Measurements from ENCODE around the gene AGK.

Gene AGK

DNA sequence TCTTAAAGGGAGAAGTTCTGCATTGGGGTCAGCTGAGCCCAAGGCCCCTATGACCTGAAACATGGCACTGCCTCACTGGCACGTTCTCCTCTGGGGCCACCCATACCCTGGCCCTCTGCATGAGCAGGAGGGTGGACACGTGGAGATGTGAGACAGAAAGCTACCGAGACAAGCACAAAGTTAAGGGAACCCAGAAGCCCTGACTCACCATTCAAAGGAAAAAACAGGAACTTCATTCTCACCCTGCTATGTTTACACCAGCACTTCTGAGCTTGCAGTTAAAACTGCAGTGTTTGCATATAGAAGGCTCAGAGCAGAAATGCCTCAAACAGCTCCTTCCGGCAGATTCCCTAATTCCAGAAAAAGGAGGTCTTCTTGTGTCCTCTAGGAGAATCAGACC is 109.0 kb downstream of the AGK start:
- Histone ChIP-seq H3K4me3 (replicated peaks; ENCODE audit: insufficient read depth, low read length) (no peak overlapping the region), H3K27me3 (ENCODE audit: insufficient read depth, poor library complexity, severe bottlenecking) (no peaks in the 10 kb centered on the region), H3K27ac (replicated peaks) (peak overlapping the region; percentile 44)
- TF ChIP-seq, protein P1, sequence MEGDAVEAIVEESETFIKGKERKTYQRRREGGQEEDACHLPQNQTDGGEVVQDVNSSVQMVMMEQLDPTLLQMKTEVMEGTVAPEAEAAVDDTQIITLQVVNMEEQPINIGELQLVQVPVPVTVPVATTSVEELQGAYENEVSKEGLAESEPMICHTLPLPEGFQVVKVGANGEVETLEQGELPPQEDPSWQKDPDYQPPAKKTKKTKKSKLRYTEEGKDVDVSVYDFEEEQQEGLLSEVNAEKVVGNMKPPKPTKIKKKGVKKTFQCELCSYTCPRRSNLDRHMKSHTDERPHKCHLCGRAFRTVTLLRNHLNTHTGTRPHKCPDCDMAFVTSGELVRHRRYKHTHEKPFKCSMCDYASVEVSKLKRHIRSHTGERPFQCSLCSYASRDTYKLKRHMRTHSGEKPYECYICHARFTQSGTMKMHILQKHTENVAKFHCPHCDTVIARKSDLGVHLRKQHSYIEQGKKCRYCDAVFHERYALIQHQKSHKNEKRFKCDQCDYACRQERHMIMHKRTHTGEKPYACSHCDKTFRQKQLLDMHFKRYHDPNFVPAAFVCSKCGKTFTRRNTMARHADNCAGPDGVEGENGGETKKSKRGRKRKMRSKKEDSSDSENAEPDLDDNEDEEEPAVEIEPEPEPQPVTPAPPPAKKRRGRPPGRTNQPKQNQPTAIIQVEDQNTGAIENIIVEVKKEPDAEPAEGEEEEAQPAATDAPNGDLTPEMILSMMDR (IDR thresholded peaks at IDR 0.05; ENCODE audit: insufficient read depth, low read length), result no peak
- peak; percentile 73; the same call in 1 of the 2 replicates for TF ChIP-seq SPI1 (IDR thresholded peaks at IDR 0.05; ENCODE audit: borderline replicate concordance, low read depth)
- DNase-seq (ENCODE audit: low read depth in 1 of 2, low spot score in 1 of 2), result peak in 1 of 2 experiments; percentile 75

DNA sequence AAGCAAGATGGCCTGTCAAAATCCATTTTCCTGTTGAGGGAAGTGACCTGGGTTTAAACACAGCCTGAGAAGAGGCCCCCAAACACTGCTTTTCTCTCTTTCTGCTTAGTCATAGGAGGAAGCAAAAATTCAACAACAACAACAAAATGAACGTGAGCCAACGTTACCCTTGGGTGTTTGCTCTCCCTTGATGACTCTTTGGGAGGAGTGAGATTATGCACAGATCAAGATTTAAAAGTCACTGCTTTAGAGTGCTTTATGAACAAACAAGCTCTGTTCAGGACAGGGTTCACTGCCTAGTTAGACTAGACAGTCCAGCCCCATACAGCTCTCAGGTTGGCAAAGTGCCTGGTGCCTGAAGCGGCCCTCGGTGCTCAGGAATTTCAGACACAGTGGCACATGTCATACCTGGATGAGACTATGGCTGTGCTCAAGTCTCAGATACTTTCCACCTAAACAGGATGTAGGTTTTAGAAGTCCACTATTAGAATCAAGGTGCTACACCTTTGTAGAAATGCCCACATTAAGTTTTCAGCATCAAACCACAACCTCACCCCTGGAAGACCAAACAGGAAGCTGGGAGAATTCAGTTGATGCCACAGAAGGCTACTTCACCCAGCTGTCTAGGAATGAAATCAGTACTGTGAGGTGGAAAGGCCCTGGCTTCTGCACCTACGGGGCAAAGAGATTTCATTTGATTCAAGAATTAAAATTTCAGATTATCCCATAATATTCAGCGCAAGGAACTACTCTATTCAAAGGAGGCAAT is 112.1 kb downstream of the AGK start:
- TF ChIP-seq, protein P1 (IDR thresholded peaks at IDR 0.05; ENCODE audit: insufficient read depth, low read length), result no peak
- TF ChIP-seq POLR2AphosphoS5 (IDR thresholded peaks at IDR 0.05; ENCODE audit: low read depth), result no peak
- TF ChIP-seq, protein P2, sequence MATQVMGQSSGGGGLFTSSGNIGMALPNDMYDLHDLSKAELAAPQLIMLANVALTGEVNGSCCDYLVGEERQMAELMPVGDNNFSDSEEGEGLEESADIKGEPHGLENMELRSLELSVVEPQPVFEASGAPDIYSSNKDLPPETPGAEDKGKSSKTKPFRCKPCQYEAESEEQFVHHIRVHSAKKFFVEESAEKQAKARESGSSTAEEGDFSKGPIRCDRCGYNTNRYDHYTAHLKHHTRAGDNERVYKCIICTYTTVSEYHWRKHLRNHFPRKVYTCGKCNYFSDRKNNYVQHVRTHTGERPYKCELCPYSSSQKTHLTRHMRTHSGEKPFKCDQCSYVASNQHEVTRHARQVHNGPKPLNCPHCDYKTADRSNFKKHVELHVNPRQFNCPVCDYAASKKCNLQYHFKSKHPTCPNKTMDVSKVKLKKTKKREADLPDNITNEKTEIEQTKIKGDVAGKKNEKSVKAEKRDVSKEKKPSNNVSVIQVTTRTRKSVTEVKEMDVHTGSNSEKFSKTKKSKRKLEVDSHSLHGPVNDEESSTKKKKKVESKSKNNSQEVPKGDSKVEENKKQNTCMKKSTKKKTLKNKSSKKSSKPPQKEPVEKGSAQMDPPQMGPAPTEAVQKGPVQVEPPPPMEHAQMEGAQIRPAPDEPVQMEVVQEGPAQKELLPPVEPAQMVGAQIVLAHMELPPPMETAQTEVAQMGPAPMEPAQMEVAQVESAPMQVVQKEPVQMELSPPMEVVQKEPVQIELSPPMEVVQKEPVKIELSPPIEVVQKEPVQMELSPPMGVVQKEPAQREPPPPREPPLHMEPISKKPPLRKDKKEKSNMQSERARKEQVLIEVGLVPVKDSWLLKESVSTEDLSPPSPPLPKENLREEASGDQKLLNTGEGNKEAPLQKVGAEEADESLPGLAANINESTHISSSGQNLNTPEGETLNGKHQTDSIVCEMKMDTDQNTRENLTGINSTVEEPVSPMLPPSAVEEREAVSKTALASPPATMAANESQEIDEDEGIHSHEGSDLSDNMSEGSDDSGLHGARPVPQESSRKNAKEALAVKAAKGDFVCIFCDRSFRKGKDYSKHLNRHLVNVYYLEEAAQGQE (IDR thresholded peaks at IDR 0.05; ENCODE audit: insufficient replicate concordance, low read depth), result no peak
- Histone ChIP-seq H3K4me3 (replicated peaks; ENCODE audit: insufficient read depth, low read length) (no peak overlapping the region), H3K27me3 (ENCODE audit: insufficient read depth, poor library complexity, severe bottlenecking) (no peaks in the 10 kb centered on the region), H3K27ac (replicated peaks) (peak overlapping the region; percentile 49)
- peak in 1 of 2 experiments; percentile 19 for DNase-seq (ENCODE audit: low read depth in 1 of 2, low spot score in 1 of 2)

DNA sequence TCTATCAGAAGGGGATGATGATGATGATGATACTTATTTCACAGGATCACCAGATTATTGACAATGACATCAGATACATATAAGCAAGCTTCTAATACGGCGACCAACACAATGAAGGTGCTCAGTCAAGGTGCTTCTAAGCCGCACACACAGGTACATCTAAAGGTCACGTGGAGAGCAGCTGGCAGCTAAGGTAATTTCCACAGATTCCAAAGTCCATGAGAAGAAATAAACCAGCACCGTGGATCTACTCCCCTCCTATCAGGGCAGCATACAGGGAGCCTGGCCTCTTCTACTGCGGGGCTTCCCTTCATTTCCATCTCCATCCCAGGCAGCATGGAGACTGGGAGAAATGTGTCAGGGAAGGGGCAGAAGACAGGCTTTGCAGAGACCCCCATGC is 113.2 kb downstream of the AGK start:
- Histone ChIP-seq H3K27ac (replicated peaks) (no peak overlapping the region), H3K4me3 (replicated peaks; ENCODE audit: insufficient read depth, low read length) (no peak overlapping the region), H3K27me3 (ENCODE audit: insufficient read depth, poor library complexity, severe bottlenecking) (no peaks in the 10 kb centered on the region)
- TF ChIP-seq, protein P2 (IDR thresholded peaks at IDR 0.05; ENCODE audit: insufficient replicate concordance, low read depth), result no peak
- TF ChIP-seq, protein P1 (IDR thresholded peaks at IDR 0.05; ENCODE audit: insufficient read depth, low read length), result no peak
- TF ChIP-seq POLR2AphosphoS5 (IDR thresholded peaks at IDR 0.05; ENCODE audit: low read depth), result no peak
- TF ChIP-seq GABPA (IDR thresholded peaks at IDR 0.05; ENCODE audit: low read depth), result no peak
- no peak for TF ChIP-seq SPI1 (IDR thresholded peaks at IDR 0.05; ENCODE audit: borderline replicate concordance, low read depth)
- no peak for DNase-seq (ENCODE audit: low read depth in 1 of 2, low spot score in 1 of 2)

All from HL-60 (cell line).